Right lung (tissue), 10 donors: ENCODE results near the gene SNN. TPM values are rescaled to one million over a fixed set of nuclear protein-coding genes. Genes with fewer than 3 reads are reported as not detected.

Experiments used
- DNase-seq, 2 donors: peaks; one replicate each; pipeline ENCODE4 v3.0.0-alpha.2; 2013
- long read RNA-seq, 8 donors: transcript quantifications; one replicate each; lab custom pipeline, GENCODE V29; 2026
- polyA plus RNA-seq, 5 donors: library from polyadenylated mRNA; unstranded; fragments of 120-200 nt; gene quantifications; one replicate each; pipeline versions ENCODE4 v1.2.1 to v1.2.3, GENCODE V29; 2013; ENCODE audit warnings: inconsistent platforms in 1 of 5, low replicate concordance in 1 of 5; ENCODE audit not compliant: insufficient read length in 5 of 5, insufficient read depth in 1 of 5

SNN gene
- 10 to 100 TPM; 25.8 to 36.9 (median 32.0) TPM for polyA plus RNA-seq
- long read RNA-seq, donor 1, transcript SNN-201 (2 exons, 3,312 nt), result major isoform, 19 of 62 reads
- long read RNA-seq, donor 1, partial matches to known transcripts, result 18 of 62 reads
- long read RNA-seq, donor 1, other reads (novel, unspliced or antisense), result 25 of 62 reads
- long read RNA-seq, donor 2, transcript SNN-201 (2 exons, 3,312 nt), result major isoform, 10 of 38 reads
- long read RNA-seq, donor 2, partial matches to known transcripts, result 28 of 38 reads
- long read RNA-seq, donor 2, other reads (novel, unspliced or antisense), result 0 of 38 reads
- long read RNA-seq, donor 3, transcript SNN-201 (2 exons, 3,312 nt), result major isoform, 13 of 101 reads
- long read RNA-seq, donor 3, partial matches to known transcripts, result 88 of 101 reads
- long read RNA-seq, donor 3, other reads (novel, unspliced or antisense), result 0 of 101 reads
- long read RNA-seq, donor 4, partial matches to known transcripts, result 27 of 31 reads
- long read RNA-seq, donor 4, other reads (novel, unspliced or antisense), result 0 of 31 reads
- long read RNA-seq, donor 5, transcript SNN-201 (2 exons, 3,312 nt), result major isoform, 23 of 35 reads
- long read RNA-seq, donor 5, partial matches to known transcripts, result 12 of 35 reads
- long read RNA-seq, donor 5, other reads (novel, unspliced or antisense), result 0 of 35 reads
- long read RNA-seq, donor 6, transcript SNN-201 (2 exons, 3,312 nt), result major isoform, 11 of 43 reads
- long read RNA-seq, donor 6, partial matches to known transcripts, result 23 of 43 reads
- long read RNA-seq, donor 6, other reads (novel, unspliced or antisense), result 9 of 43 reads
- long read RNA-seq, donor 7, transcript SNN-201 (2 exons, 3,312 nt), result major isoform, 27 of 27 reads
- long read RNA-seq, donor 7, partial matches to known transcripts, result 0 of 27 reads
- long read RNA-seq, donor 7, other reads (novel, unspliced or antisense), result 0 of 27 reads
- long read RNA-seq, donor 8, partial matches to known transcripts, result 0 of 4 reads
- long read RNA-seq, donor 8, other reads (novel, unspliced or antisense), result 0 of 4 reads

DNA sequence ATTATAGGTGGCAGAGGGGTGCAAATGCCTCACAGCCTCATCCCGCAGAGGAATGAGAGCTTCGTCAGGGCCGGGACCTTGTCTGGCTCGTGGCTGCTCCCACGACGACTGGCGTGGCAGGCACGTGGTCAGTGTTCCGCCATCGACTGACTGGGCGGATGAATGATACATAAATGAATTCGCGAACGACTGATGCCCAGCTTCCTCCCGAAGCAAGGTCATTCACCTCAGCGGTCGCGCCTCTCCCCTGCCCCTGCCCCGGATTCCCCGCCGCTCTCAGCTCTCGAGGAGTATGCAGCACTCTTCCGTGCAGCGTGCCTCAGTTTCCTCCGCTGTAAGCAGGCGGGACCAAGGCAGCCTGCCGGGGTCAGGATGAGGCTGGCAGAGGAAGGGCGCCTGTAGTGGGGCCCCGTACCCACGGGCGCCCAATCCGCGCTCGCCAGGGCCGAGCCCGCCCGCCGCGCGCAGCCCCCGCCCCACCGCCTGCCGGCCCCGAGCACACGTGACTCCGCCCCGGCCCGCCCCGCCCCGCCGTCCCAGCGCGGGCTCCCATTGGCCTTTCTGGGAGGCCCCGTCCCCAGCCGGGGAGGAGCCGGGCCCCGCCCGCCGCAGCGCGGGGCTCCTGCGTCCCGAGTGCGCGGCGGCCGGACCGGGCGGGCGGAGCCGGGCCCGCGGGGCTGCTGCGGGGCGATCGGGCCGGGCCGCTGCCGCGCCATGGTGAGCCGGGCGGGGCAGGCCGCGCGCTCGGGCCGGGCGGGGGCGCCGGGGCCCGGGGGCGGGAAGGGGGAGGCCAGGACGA, at the start of gene SNN:
TSS of gene SNN (plus strand) at position 632 of the 799 bp plus-strand sequence. CDS start 7,605 bp downstream, outside the sequence.
- peak; percentile 81 to 86 for DNase-seq

DNA sequence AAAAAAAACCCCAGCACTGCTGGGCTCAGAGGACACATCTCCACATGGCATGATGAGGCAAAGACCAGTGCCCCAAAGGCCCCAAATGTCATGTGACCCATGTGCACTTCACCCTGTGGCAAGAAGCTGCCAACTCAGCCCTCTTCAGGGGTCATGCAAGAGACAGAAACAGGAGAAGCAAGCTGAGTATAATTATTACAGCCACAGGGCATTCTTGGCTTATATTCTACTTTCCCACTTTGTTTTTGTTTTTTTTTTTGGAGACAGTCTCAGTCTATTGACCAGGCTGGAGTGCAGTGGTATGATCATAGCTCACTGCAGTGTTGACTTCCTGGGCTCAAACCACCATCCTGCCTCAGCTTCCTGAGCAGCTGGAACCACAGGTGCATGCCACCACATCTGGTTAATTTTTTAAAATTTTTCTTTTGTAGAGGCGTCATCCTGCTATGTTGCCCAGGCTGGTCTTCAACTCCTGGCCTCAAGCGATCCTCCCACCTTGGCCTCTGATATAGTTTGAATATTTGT, 48.9 kb upstream of the SNN start:
- DNase-seq, result no peak

GRCh38 chr16:11620243-11621003, 47.8 kb upstream of the SNN start:
- DNase-seq, result no peak

DNA sequence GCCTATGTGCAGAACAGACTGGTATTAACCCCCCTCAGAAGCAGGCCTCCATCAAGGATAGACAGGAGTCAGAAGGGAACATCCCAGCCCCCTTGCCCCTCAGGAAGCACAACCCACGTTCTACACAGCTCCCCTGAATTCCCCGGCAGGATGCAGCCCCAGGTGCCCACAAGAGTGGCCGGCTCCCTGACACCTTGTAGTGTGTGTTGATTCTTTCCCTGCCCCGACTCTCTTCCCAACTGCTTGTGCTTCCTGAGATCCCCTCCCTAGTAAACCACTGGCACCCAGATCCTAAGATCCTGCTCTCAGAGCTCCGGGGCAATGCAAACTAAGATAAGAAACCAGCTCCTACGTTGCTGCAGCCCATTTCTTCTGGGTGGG, 46.7 kb upstream of the SNN start:
- DNase-seq, result no peak

GRCh38 chr16:11621920-11622651, 46.2 kb upstream of the SNN start:
- DNase-seq, result peak; percentile 87 to 88

- DNase-seq, result no peak
Observed at GRCh38 chr16:11624205-11624604, 44.0 kb upstream of the SNN start.

- DNase-seq, result no peak
Observed at GRCh38 chr16:11624636-11625607, 43.3 kb upstream of the SNN start.

DNA sequence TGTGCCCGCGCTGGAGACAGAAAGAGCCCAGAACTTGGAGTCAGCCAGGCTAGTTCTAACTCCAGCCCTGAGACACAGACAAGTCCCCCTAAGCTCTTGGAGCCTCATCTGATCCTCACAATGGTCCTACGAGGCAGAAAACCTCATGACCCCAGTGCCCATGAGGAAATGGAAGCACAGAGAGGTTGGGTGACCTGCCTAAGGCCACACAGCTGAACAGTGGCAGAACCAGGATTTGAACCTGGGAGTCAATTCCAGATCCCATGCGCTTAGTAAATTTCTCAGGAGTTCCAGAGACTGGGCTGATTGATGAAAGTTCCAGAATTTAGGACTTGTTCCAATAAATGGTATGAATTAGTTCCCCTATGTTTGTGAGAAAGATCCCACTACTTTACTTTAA, 42.5 kb upstream of the SNN start:
- DNase-seq, result no peak

GRCh38 chr16:11626657-11627291, 41.5 kb upstream of the SNN start:
- DNase-seq, result no peak

GRCh38 chr16:11627292-11627663, 41.0 kb upstream of the SNN start:
- no peak for DNase-seq

DNA sequence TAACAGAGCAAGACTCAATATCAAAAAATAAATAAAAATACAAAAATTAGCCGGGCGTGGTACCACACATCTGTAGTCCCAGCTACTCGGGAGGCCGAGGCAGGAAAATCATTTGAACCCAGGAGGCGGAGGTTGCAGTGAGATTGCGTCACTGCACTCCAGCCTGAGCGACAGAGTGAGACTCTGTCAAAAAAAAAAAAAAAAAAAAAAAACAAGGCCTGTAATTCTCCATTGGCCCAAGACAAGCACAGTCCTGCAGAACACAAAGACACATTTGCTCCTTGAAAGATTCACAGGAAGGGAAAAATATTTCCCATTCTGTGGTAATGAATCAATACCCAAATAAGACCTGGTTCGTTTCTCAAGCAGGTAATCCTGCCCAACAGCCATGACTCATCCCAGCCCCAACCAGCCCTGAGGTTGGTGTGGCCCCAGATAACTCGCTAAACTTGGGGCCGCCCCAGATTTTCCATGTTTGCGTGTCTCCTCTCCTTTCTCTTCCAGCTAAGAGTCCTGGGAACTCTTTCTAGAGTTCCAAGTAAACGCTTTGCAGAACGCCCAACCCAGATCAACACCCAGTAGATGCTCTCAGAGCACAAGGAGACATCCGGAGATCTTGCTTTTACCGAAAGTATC, 40.3 kb upstream of the SNN start:
- DNase-seq, result no peak

DNA sequence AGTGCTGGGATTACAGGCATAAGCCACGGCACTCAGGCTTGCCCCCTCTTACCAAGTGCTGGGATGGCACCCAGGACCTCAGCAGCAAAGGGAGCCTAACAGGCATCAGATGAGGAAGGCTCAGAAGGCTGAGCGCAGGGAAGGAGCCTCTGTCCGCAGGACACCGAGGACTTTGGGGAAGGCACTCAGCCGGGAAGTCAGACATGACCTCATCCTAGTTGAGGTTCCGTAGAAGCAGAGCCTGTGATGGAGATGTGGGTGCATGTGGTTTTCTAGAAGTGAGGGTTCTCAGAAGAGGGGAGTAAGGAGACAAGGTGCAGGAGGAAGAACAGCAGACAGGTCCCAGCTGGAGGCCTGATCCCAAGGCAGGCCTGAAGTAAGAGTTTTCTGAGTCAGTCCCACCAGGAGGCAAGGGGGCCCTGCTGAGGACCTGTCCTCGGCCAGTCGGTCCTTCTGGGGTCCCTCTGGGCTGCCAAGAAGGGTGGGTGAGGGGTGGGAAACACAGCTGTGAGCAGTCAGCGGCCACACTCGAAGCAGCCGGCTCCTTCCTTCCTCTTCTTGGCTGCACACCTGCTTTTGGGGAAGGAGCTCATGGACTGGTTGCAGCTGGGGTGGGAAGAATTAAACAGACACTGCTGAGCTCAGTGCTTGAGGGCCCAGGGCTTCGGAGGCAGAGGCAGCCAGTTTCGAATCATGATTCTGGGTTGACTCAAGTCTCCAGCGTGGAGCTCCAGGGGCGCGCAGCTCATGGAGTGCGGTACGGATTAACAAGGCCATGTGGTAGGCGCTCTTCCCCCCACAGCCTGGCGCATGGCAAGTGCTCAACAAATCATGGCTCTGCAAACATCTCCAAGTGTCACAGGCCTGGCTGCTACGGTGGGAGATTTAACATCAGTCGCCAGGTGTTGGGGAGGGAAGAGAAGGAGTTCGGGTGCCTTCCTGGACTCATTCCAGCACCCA, 38.9 kb upstream of the SNN start:
- peak; percentile 77 to 79 for DNase-seq

DNA sequence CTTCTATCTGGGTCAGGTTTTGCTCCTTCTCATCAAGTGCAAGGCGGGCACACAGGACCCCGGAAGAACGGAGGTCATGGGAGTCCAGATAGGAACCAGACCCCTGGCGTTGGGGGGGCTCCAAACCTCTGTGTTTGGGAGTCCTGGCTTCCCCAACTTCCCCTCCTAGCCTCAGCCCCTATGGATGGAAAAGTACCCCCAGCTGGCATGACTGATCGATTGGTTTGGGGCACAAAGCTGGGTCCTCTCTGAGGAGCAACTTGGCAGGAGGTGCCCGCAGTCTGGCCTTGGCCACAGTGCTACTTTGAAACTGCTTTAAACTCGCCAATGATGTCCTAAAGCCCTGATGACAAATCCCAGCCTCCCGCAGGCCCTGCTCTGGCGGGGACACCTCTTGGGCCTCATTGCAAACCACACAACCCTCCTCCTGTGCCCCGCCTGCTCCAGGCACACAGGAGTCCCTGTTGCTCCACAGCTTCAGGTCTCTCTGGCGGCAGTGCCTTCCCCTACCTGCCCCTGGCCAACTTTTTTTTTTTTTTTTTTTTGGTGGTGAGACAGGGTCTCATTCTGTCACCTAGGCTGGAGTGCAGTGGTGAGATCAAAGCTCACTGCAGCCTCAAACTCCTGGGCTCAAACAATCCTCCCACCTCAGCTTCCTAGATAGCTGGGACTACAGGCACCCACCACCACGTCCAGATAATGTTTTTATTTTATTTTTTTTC, 38.0 kb upstream of the SNN start:
- no peak for DNase-seq

DNA sequence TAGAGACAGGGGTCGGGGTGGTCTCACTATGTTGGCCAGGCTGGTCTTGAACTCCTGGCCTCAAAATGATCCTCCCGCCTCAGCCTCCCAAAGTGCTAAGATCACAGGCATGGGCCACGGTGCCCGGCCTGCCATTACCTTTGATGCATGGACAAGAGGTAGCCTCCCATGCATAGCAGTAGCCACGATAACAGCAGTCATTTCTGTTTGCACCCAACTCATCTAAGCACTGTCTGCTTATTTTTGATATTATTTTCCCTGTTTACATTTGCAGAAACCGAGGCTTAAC, 37.5 kb upstream of the SNN start:
- DNase-seq, result no peak

DNA sequence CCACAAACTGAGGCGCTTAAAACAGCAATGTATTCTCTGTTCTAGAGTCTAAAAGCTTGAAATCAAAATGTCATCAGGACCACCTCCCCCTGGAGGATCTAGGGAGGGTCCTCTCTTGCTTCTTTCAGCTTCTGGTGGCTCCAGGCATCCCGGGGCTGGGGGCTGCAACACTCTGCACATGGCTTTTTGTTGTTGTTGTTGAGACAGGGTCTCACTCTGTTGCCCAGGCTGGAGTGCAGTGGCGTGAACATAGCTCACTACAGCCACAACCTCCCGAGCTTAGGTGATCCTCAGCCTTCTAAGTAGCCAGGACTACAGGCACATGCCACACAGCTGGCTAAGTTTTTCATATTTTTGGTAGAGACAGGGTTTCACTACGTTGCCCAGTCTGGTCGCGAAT, 37.0 kb upstream of the SNN start:
- DNase-seq, result no peak

GRCh38 chr16:11632455-11632939, 35.8 kb upstream of the SNN start:
- DNase-seq, result peak; percentile 62 to 78
